ENCODE data around the gene GATA5.
"Not testable (repeated sequence)": the region's sequence is repeated elsewhere in the genome, so short reads cannot be mapped to it uniquely, and the experiment has no call there.

The GATA5 gene

GRCh38 chr20:62429455-62430310, 46.1 kb downstream of the GATA5 start:
- DNase-seq (ENCODE audit: low spot score) = no peak

GRCh38 chr20:62428396-62429295, 47.1 kb downstream of the GATA5 start:
- DNase-seq (ENCODE audit: low spot score) = no peak

GRCh38 chr20:62428002-62428372, 47.8 kb downstream of the GATA5 start:
- no peak for DNase-seq (ENCODE audit: low spot score)

- no peak for DNase-seq (ENCODE audit: low spot score)
Measured at GRCh38 chr20:62427172-62428001, 48.4 kb downstream of the GATA5 start, which contains the start of gene RBBP8NL. Gene RBBP8NL (minus strand): TSS chr20:62427539. CDS start chr20:62419647, 7,892 bp downstream.

- DNase-seq (ENCODE audit: low spot score) = no peak
Measured at GRCh38 chr20:62426699-62427131, 49.1 kb downstream of the GATA5 start.

- not testable (repeated sequence) for DNase-seq (ENCODE audit: low spot score)
Measured at GRCh38 chr20:62426059-62426348, 49.8 kb downstream of the GATA5 start.

- no peak for DNase-seq (ENCODE audit: low spot score)
Measured at GRCh38 chr20:62425281-62426058, 50.3 kb downstream of the GATA5 start.

- no peak for DNase-seq (ENCODE audit: low spot score)
Measured at GRCh38 chr20:62424249-62425107, 51.3 kb downstream of the GATA5 start.

GRCh38 chr20:62423326-62423706, 52.5 kb downstream of the GATA5 start:
- DNase-seq (ENCODE audit: low spot score) = no peak

- no peak for DNase-seq (ENCODE audit: low spot score)
Measured at GRCh38 chr20:62422636-62423325, 53.0 kb downstream of the GATA5 start.

- no peak for DNase-seq (ENCODE audit: low spot score)
Measured at GRCh38 chr20:62421716-62421990, 54.1 kb downstream of the GATA5 start.

- no peak for DNase-seq (ENCODE audit: low spot score)
Measured at GRCh38 chr20:62420846-62421715, 54.7 kb downstream of the GATA5 start.

- DNase-seq (ENCODE audit: low spot score) = no peak
Measured at GRCh38 chr20:62419759-62420158, 56.0 kb downstream of the GATA5 start.

- DNase-seq (ENCODE audit: low spot score) = no peak
Measured at GRCh38 chr20:62418709-62419487, 56.9 kb downstream of the GATA5 start.

- DNase-seq (ENCODE audit: low spot score) = no peak
Measured at GRCh38 chr20:62417981-62418708, 57.6 kb downstream of the GATA5 start.

GRCh38 chr20:62416651-62417637, 58.9 kb downstream of the GATA5 start:
- DNase-seq (ENCODE audit: low spot score) = no peak
